ENCODE results near the gene CCL18.
"Not testable (repeated sequence)": the region's sequence is repeated elsewhere in the genome, so short reads cannot be mapped to it uniquely, and the experiment has no call there.

Gene CCL18

DNA sequence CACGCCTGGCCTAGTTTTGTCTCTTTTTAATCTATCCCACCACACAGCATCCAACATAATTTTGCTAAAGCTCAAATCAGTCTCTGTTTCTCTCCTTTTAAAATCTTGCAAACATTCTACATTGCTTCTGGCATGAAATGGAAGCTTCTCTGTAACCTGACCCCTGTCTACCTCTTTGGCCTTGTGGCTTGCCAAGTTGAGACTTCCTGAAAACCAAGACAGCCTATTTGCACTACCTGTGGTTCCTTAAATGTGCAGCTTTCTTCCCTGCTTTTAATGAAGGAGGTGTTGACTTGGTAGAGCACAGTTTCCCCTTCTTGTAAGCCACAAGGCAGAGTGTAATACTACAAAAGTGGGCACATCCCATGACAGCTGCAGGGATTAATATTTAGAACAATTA, 31.9 kb downstream of the CCL18 start:
- H3K9me3 ChIP-seq (ENCODE audit: insufficient read depth, low read length, severe bottlenecking) = no peaks in the 10 kb centered on the region
- no peaks in the 10 kb centered on the region for H3K4me1 ChIP-seq (ENCODE audit: insufficient read depth, low read length)

DNA sequence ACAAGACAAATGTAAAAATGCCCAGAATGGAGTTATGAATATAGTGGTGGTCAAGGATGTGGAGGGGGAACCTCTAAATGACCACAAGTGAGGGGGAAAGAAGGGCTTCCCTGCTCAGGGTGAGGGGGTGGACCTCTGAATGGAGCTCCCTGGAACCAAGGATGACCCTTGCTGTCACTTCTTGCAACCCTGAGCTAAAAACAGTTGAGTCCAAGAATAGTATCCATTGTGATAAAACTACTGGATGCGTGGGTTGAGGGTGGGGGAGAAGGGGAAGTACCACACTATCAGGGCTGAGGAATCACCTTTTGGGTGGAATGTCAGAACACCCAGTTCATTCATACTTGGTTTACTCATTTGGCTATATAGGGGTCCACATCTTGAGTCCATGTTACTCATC, 34.9 kb downstream of the CCL18 start:
- not testable (repeated sequence) for H3K27ac ChIP-seq (ENCODE audit: low read length); H3K4me1 ChIP-seq (ENCODE audit: insufficient read depth, low read length); H3K9ac ChIP-seq (ENCODE audit: low read depth, low read length); H3K4me3 ChIP-seq (ENCODE audit: low read depth in 1 of 2, low read length in 2 of 2); H2AFZ ChIP-seq (ENCODE audit: low read depth, low read length); H4K20me1 ChIP-seq (ENCODE audit: insufficient read depth, low read length); ATAC-seq (ENCODE audit: insufficient read depth, low read depth); H3K27me3 ChIP-seq (ENCODE audit: insufficient read depth, low read length, poor library complexity); H3K9me3 ChIP-seq (ENCODE audit: insufficient read depth, low read length, severe bottlenecking); H3K4me2 ChIP-seq (ENCODE audit: insufficient read depth, low read length); H3K36me3 ChIP-seq (ENCODE audit: insufficient read depth, low read length); H3K79me2 ChIP-seq (ENCODE audit: insufficient read depth, low read length); DNase-seq

More for the DNA sequence above, 31.9 kb downstream of the CCL18 start:
- Histone ChIP-seq H3K4me2 (ENCODE audit: insufficient read depth, low read length) (no peak overlapping the region), H3K79me2 (ENCODE audit: insufficient read depth, low read length) (no peaks in the 10 kb centered on the region), H3K9ac (ENCODE audit: low read depth, low read length) (no peak overlapping the region), H2AFZ (ENCODE audit: low read depth, low read length) (no peak overlapping the region), H3K27ac (ENCODE audit: low read length) (no peak overlapping the region), H4K20me1 (ENCODE audit: insufficient read depth, low read length) (no peaks in the 10 kb centered on the region), H3K36me3 (ENCODE audit: insufficient read depth, low read length) (no peaks in the 10 kb centered on the region), H3K27me3 (ENCODE audit: insufficient read depth, low read length, poor library complexity) (no peaks in the 10 kb centered on the region), H3K4me3 (ENCODE audit: low read depth in 1 of 2, low read length in 2 of 2) (no peak overlapping the region)
- DNase-seq (no peak), ATAC-seq (ENCODE audit: insufficient read depth, low read depth) (no peak)
- TF ChIP-seq EZH2 (IDR thresholded peaks at IDR 0.05; ENCODE audit: borderline replicate concordance, low read depth, low read length, severe bottlenecking) (no peak), CTCF (IDR thresholded peaks at IDR 0.05; ENCODE audit: borderline replicate concordance, extremely low read depth, low read length, poor library complexity, severe bottlenecking) (no peak)

DNA sequence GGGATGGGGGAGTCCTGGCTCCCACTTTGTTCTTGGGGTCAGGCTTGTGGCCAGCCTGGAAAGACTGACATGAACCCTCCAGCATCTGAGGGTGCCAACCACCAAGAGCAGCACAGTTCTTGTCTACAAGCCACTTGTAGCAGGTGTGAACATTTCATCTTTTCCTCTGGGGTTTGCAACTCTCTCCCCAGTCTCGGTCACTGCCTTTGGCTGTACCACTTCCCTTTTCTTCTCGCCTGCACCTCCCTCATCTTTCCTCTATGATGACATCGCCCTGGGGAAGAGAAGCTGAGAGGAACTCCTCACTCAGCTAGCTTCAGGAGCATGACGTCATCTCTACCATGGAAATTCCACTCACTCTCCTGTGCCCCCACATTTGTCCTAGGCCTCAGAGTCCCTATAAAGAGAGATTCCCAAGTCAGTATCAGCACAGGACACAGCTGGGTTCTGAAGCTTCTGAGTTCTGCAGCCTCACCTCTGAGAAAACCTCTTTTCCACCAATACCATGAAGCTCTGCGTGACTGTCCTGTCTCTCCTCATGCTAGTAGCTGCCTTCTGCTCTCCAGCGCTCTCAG, 39.4 kb downstream of the CCL18 start, which contains the start of gene CCL4:
Gene CCL4, plus strand, starts transcription at position 427 of the 575 bp plus-strand sequence. Its CDS starts 79 bp downstream, at position 506.
- not testable (repeated sequence) for H3K36me3 ChIP-seq (ENCODE audit: insufficient read depth, low read length); H4K20me1 ChIP-seq (ENCODE audit: insufficient read depth, low read length); H3K4me3 ChIP-seq (ENCODE audit: low read depth in 1 of 2, low read length in 2 of 2); H3K27ac ChIP-seq (ENCODE audit: low read length); H2AFZ ChIP-seq (ENCODE audit: low read depth, low read length); H3K79me2 ChIP-seq (ENCODE audit: insufficient read depth, low read length); DNase-seq; H3K9ac ChIP-seq (ENCODE audit: low read depth, low read length); H3K4me1 ChIP-seq (ENCODE audit: insufficient read depth, low read length); H3K9me3 ChIP-seq (ENCODE audit: insufficient read depth, low read length, severe bottlenecking); H3K4me2 ChIP-seq (ENCODE audit: insufficient read depth, low read length); H3K27me3 ChIP-seq (ENCODE audit: insufficient read depth, low read length, poor library complexity)
- ATAC-seq (ENCODE audit: insufficient read depth, low read depth) = peak; percentile 40

GRCh38 chr17:36104246-36104645, 40.2 kb downstream of the CCL18 start:
- DNase-seq; H3K4me3 ChIP-seq (ENCODE audit: low read depth in 1 of 2, low read length in 2 of 2); H3K9me3 ChIP-seq (ENCODE audit: insufficient read depth, low read length, severe bottlenecking); H3K9ac ChIP-seq (ENCODE audit: low read depth, low read length); H3K4me1 ChIP-seq (ENCODE audit: insufficient read depth, low read length); H3K4me2 ChIP-seq (ENCODE audit: insufficient read depth, low read length); H3K79me2 ChIP-seq (ENCODE audit: insufficient read depth, low read length); H3K27me3 ChIP-seq (ENCODE audit: insufficient read depth, low read length, poor library complexity); H3K27ac ChIP-seq (ENCODE audit: low read length); H2AFZ ChIP-seq (ENCODE audit: low read depth, low read length); H4K20me1 ChIP-seq (ENCODE audit: insufficient read depth, low read length); ATAC-seq (ENCODE audit: insufficient read depth, low read depth); H3K36me3 ChIP-seq (ENCODE audit: insufficient read depth, low read length): not testable (repeated sequence)

DNA sequence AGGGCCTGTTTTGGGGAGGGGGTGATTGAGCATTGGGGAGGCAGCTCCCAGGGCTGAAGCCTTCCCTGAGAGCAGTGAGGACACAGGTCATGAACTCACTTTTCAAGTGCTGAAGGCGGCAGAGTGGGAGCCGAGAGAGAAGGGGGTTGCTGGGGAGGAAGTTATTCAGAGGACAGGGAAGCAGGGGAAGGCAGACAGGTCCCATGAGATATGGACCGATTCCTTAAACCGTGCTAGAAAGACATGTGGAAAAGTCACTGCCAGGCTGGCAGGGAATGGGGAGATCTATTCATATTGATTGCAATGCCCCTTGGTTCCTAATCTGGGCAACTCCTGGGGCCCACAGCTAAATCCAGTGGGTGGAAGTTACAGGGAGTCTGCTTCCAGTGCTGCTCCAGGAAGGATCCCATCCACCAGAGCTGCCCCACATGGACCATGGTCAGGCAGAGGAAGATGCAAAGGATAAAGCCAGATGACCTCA, 40.7 kb downstream of the CCL18 start:
- DNase-seq (no peak), ATAC-seq (ENCODE audit: insufficient read depth, low read depth) (no peak)
- Histone ChIP-seq H3K9ac (ENCODE audit: low read depth, low read length) (no peak overlapping the region), H3K27me3 (ENCODE audit: insufficient read depth, low read length, poor library complexity) (no peaks in the 10 kb centered on the region), H3K9me3 (ENCODE audit: insufficient read depth, low read length, severe bottlenecking) (no peaks in the 10 kb centered on the region), H3K4me3 (ENCODE audit: low read depth in 1 of 2, low read length in 2 of 2) (no peak overlapping the region), H3K4me2 (ENCODE audit: insufficient read depth, low read length) (no peak overlapping the region), H3K36me3 (ENCODE audit: insufficient read depth, low read length) (no peaks in the 10 kb centered on the region), H2AFZ (ENCODE audit: low read depth, low read length) (no peak overlapping the region), H3K27ac (ENCODE audit: low read length) (no peak overlapping the region), H4K20me1 (ENCODE audit: insufficient read depth, low read length) (no peaks in the 10 kb centered on the region), H3K4me1 (ENCODE audit: insufficient read depth, low read length) (0 out of 2 replicates have a peak, but pooled peaks cover 2% of the 10 kb centered on the region), H3K79me2 (ENCODE audit: insufficient read depth, low read length) (no peaks in the 10 kb centered on the region)
- TF ChIP-seq CTCF (IDR thresholded peaks at IDR 0.05; ENCODE audit: borderline replicate concordance, extremely low read depth, low read length, poor library complexity, severe bottlenecking) (no peak), EZH2 (IDR thresholded peaks at IDR 0.05; ENCODE audit: borderline replicate concordance, low read depth, low read length, severe bottlenecking) (no peak)

All from DND-41 (cell line).